ENCODE data around the gene ZNF438.
"Not testable (repeated sequence)": the region's sequence is repeated elsewhere in the genome, so short reads cannot be mapped to it uniquely, and the experiment has no call there.

ZNF438 gene

DNA sequence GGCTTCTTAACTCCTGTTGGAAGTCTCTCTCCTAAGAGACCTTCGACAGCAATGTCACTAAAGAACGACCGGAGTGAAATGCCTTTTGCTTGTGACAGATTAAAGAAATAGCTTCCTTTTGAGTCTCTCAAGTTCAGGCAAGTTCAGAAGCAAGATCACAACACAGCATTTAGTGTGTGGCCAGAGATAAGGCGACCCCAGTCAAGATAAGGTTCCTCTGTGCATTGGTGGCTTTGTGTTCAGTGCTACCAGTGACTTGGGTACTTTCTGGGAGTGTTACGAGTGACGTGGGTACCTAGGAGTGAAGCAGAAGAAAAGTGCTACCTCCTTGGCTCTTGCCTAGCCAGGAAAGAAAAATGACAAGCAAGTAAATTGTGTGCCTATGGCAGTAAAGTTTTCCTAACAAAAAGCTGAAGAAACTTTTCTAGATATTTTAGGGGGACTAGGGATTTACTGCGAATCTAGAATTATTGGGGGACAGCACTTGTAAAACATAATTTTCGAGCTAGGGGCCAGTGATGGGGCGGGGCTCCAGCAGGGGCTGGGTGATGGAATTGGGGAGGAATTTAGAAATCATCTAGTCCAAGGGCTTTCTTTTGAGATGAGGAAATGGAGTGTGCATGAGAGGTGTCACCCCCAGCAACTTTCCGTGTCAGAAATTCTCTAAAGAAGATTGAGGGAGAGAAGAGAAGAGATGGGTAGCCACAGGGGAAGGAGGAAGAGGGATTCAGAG, 210.2 kb downstream of the ZNF438 start:
- DNase-seq = no peak

DNA sequence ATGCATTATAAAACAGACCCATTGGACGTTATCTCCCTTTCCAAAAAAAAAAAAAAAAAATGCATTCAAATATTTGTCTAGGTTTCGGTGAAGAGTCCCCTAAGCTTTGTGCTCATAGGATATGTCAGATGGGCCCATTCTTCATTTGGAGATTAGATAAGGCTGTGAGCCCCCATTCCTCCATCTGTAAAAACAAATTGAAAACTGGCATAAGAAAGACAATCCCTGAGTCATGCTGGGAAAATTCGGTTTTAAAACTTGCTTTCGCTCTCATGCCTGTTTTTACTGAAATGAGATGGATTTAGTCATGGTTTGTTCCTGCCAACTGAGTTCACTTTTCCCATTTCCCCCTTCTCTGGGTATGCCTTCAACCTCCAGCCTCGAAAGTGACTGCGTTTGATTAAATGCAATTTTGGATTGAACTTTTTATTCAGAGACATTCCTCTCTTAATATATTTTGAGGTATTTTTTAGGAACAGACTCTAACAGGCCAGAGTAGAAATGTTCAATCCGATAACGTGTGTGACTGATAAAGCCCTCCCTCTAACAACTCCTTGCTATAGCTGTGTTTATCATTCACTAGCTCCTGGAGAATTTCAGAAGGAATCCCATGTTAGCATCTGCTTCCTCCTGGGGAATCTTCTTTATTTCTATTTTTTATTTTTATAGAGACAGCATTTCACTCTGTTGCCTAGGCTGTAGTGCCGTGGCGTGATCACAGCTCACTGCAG, 211.2 kb downstream of the ZNF438 start:
- no peak for DNase-seq

DNA sequence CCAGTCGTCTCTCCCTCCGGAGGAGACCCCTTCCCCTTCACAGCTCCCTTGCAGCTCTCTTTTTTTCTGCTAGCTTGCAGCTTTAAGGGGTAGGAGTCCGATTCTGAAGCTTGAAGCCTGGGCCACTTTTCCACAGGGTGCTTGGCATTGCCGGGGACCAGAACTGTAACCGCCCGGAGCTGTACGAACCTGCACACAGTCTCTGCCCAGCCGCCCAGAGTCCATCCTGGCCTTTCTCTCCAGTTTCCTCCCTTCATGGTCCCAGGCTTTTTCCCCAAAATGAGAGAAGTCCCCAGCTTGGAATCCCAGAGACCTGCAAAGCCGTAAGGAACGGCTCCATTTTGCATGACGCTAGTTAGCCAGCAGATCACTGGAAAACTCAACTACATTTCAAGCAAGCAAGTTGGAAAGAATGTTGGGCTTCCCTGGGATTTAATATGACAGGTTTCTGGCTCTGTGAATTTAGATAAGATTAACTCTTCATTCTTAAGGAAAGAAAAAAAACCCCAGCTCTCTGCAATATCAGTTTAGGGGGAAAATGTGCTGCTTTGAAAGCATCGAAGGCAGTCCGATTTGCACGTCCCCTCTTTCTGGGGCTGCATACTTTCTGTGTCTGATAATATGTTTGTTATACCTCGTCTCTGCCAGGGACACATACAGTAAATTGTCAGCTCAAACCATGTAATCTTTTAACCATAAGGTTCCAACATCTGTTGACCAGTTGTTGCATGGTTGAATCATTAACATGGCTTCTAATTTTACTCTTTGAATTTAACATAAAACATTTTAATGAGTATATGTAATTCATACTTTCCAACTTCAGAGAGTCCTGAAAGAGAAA, 212.1 kb downstream of the ZNF438 start:
- no peak for DNase-seq

DNA sequence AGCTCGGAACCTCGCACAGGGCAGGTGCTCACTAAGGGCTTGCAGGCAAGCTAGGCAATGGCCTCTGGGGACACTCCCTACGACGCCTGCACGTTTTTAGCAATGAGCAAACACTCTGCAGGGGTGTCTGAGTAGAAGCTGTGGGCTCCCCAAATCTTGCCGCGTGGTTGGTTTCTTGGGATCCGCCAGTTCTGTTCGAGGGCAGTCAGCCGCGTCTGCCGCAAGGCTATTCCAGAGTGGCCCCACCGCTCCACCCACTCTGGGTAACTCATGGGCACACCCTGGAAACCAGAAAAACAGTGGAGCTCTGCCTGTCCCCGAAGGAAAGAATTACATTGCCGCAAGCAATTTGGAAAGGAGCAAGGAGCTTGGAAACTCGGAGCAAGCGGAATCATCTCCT, 212.8 kb downstream of the ZNF438 start:
- no peak for DNase-seq

DNA sequence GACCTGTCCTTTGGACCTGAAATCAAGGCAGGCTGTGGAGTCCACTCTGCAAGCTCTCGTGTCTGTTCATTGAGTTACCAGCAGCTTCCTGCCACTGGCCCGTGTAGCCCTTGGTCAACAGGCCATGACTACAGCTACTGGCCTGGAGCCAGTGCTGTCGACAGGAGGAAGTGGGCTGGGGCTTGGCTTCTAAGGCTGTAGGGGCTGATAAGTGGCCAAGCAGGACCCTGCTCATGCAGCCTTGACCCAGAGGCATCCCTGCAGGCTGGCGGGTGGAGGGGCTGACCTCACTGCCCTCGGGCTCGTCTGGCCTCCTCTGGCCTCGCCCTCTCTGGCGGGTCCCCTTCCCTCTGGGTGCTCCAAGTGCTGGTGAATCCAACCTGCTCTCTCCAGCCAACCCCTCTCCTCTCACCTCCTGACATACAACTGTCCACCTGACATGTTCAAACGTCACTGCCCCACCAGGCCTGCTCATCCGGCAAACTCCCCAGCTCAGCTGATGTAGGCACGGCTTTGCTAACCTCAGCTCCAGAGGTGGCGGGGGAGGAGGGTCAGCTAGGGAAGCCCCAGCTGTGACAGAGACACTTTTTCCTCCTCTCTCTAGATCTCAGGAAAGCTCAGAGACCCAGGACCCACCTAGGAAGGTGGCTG, 213.5 kb downstream of the ZNF438 start:
- DNase-seq = no peak

DNA sequence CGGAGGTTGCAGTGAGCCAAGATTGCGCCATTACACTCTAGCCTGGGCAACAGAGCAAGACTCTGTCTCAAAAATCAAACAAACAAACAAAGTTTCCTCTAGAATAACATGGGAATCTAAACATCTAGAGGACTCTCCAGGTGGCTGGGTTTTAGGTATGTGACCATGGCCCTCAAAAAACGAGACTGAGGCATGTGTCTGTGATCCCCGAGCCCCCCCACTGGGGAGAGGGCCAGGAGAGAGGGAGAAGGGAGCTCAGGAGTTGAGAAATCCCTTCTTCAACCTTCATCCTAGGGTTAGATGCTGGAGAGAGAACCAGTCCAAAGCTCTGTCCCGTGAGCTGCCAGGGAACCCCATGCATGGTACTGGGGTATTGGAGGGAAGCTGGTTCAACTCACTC, 214.1 kb downstream of the ZNF438 start:
- DNase-seq = no peak

DNA sequence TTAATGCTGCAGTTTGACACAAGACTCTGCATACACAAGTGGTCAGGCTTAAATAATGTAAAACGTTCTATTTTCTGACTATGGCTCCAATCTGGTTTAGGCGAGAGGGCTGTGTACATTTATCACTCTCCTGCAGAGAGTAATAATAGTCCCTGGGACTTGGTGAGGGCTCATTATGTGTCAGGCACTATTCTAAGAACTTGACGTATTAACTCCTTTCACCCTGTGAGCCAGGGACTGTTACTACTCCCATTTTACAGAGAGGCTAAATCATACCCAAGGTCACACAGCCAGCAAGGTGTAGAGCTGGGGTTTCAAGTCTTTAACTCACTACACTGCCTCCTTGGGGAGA, 214.9 kb downstream of the ZNF438 start:
- DNase-seq = no peak

DNA sequence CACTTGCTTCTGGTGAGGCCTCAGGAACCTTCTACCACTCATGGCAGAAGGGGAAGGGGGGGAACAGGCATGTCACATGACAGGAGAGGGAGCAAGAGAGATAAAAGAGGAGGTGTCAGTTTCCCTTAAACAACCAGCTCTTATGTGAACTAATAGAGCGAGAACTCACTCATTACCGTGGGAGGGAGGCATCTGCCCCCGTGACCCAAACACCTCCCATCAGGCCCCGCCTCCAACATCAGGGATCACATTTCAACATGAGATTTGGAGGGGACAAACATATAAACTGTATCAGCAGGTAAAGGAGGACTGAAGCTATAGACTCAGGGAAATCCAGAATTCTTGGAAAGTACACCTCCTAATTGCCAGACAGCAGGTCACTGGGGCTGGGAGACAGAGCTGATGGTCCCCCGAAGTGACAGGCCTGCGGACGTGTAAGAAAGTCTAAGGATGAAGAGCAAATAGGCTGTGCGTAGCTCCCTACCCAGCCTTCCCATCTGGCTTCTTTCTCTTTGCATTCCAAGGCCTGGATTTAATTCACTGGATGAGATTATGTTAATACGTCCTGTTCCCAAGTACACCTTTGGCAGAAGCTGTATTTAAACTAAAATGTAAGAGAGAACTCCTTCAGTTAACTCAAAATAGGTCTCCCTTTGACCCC, 215.4 kb downstream of the ZNF438 start:
- DNase-seq = no peak

DNA sequence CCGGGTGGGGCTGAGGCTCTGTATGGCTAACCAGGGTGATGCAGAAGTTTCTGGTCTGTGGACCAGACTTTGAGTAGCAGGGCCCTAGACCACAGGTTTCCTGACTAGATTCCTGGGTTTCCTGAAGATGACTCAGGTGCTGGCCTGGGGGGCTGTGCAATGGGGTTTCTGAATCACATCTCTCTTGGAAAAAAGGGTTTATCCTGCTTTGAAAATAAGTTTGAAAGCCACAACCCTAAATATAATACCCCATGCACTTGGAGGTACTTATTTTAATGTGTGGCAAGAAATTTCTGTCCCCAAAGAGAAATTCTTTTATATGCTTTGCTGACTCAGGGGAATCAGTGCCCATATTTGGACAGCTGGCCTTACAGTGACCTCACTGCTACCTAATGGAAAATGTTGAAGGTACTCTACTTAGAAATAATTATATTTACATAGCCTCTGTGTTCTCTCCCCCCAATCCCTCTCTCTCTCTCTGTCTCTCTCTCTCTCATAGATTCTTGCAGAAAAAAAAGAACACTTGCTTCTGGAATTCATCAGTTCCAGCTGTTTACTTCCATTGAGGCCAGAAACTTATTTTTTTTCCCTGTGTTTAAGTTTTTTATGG, 217.7 kb downstream of the ZNF438 start:
- DNase-seq = no peak

DNA sequence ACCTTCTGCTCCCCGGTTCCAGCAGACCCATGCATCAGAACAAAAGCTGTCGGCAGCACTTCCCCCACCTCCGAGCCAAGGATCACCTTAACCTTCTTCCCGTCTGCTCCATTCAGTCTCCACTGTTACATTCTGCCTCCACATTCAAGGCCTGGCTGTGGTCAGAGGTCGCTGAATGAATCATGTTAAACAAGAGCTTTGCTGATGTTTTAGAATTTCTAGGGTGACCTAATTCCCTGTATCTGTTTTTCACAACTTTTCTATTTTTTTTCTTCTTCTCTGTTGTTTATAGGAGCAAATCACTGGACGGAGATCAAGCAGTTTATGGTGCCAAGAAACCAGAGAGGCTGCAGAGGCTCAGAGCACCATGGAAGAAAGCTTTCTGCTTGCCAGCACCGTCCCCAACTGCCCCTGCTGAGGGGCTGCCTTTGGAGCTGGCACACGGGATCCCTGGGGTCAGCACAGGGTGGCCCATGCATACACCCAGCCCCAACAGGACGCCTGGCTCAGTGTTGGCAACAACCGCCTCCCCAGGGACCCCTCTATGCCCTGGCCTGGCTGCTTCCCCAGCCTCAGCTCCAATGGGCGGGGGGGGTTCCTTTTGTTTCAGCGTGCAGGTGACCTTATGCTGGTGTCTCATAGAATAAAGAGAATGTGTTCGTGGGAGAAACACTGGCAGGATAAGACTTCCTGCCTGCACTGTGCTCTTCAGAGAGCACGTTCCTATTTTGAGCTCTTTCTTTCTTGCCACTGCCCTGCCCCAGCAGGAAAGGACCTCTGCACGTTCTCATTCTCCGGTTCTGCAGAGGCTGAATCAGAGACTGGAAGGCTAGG, 219.4 kb downstream of the ZNF438 start:
- no peak for DNase-seq

DNA sequence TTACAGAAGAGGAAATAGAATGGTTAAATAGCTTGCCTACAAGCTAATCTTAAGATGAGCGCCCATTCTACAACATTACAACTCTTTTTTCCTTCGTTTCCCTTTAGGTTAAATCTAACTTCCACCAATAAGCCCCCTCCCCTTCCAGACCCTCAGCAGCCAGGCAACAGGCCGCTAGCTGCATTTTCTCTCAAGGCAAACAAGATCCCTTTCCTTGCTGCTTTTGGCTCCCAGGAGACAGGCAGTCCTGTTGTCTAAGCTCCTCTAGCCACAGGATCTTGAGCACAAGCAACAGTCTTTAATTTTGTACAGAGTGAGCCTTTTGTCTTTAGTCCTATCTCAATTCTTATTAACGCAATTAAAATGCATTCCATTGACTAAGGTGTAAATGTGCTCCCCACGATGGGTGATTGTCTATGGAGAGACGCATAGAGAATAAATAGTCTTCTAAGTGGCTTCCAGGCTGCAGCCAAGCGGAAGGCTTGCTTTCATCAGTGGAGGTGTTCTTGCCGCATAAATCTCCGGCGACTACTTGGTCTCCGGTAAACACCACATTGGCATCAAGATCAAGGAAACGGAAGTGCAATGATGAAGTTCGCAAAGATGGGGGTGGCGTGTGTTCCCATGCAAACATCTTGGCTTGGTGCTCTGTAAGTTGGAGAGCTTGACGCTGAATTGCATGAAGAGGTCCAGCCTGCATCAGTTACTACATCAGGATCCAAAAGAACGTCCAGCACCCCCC, 220.2 kb downstream of the ZNF438 start:
- no peak for DNase-seq

DNA sequence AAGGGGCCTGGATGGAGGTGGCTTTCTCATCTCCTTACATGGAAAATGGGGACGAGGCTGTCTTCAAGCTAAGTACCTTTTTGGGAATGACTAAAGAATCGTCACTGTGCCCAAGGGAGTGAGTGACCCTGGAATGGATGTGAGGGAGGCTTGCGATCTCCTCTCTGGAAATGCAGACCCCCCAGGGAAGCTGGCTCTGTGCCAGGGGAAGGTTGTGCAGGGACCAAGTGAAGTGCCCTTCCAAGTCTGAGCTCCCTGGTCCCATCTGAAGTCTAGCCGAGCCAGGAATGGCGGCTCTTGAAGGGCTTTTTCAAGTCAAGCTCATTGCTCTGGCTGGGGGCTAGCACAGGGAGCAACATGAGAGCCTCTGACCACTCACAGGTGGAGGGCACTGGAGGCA, 221.2 kb downstream of the ZNF438 start:
- DNase-seq = no peak

DNA sequence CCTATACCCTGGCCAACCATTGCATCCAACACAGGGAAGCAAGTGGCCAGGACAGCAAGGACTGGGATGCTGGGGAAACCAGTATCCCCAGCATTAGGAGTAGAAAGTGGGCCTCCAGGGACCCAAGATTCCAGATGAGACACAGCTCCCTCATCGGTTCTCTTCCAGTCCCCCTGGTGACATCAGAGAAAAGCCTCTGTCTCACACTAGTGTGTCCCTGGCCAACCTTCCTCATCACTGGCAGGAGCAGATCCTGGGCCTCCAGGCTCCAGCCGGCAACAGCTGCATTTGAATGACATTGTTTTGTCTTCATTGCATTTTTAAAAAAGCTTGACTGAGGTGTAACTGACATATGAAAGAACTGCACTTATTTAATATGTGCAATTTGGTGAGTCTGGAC, 224.8 kb downstream of the ZNF438 start:
- DNase-seq = no peak

DNA sequence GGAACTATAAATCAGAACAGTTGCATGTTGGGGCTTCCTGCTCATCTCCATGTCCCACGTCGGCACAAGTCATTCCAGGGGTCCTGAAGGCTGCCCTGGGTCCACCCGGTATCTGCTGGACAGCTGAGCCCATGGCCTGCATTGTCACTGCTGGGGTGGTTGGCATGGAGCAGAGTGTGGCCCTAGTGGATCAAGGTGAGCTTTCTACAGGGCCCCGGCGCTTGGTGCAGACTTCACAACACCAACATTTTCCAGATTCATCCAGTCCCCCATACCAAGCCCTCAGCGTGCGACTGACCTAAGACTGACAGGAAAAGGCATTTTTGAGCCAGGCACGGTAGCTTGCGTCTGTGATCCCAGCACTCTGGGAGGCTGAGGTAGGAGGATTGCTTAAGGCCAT, 226.6 kb downstream of the ZNF438 start:
- no peak for DNase-seq

DNA sequence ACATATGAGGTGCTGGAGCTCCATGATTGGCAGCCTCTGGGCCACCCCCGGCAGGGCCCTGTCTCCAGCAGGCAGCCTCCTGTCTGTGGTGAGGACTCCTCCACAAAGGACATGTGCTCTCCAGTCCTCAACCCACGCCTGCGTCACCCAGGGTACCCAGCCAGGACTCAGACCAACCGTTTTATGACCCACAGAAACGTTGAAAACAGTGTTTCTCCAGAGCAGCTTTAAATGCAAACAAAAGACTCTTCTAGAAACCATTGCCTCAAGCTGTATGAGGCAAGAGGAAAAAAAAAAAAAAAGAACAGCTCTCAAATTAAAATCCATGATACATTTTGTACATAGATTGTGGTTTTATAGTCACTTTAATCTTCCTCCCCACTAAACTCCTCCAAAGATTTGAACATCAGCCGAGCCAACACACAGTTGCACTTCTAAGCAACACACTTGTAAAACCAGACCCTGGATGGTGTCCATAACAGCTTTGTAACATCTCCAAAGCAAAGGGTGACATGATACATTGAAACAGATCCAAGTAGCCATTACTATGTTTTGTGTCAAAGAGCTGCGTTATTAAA, 227.1 kb downstream of the ZNF438 start:
- no peak for DNase-seq

DNA sequence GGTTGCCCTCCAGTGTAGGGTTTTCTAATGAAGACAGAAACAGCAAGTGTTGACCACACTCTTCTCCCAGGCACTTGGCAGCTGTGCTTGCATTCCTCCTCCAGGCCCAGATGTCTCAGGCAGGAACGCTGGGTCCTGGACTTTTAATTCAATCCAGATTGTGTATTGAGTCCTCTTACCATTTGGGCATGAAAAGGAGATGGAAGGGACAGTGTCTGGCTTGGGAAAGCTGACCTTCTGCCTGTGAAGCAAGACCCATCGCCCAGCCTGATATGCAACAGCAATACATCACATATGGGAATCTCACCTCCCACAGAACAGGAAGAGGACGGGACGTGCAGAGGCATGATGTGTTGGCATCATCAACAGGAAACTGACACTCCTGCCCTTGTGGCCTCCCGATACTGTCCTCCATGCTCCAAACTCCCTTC, 227.8 kb downstream of the ZNF438 start:
- no peak for DNase-seq

DNA sequence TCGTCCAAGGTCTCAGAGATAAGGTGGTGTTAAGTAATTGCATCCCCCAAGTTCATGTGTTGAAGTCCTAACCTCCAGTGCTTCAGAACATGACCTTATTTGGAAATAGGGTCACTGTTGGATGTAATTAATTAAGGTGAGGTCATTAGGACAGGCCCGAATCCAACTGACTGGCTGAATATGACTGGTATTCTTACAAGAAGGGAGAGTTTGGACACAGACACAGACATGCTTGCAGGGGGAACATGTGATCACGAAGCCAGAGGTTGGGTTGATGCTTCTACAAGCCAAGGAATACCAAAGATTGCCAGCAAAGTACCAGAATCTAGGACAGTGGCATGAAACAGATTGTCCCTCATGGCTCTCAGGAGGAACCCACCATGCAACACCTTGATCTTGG, 228.6 kb downstream of the ZNF438 start:
- no peak for DNase-seq

DNA sequence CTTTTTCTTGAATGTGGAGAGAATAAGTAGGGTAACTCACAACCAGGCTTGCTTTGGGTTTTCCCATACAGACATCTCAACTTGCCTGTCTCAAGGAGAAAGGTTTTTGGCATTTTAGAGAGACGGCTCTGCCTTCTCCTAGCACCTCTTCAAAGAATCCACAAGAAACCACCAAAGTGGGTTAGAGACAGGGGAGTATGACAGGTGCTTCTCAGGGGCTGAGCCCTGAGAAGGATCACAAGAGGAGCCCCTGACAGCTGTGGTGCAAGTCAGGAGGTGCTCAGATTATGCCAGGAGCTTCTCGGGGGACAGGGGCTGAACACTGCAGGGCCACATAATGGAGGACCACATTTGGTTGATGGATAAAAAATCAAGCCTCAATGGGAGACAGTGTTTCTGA, 231.3 kb downstream of the ZNF438 start:
- no peak for DNase-seq

DNA sequence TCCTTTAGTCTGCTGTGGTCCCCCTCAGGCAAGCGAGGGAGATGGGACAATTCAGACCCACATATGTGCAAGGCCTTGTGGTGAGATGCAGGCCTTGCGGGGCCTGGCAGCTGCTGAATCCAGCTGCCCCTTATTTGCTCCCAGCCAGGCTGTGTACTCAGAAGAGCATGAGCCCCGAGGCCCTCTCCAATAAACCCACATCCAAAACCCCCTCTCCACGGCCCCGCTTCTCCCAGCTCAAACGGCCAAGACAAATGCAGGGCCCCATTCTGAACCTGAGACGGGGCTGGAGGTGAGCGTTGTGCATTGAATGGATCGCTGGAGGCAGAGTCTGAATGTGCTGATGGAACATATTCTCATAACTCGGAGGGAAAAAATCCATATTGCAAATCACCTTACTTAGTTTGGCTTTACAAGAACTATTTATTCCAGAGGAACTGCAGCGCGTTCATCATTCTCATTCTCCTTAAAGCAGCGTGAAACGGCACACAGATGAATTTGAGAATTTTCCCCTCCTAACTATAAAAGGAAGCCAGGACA, 232.9 kb downstream of the ZNF438 start:
- no peak for DNase-seq

DNA sequence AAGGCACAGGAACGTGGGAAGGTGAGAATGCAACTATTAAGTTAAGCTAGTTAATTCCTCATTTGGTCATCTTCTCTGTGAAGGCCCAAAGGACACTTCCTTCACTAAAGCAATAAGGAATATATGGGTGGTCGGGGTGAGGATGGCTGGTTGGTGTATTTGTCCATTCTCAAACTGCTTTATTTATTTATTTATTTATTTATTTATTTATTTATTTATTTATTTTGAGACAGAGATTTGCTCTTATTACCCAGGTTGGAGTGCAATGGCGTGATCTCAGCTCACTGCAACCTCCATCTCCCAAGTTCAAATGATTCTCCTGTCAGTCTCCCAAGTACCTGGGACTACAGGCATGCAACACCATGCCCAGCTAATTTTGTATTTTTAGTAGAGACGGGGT, 236.6 kb downstream of the ZNF438 start:
- DNase-seq = not testable (repeated sequence)
